GM12892 (cell line): ENCODE data around the gene TECTA.

Experiments
- POLR2A ChIP-seq: IDR thresholded peaks from 2 replicates; pipeline ENCODE4 v1.6.1; 2011; ENCODE audit warnings: low read depth, low read length, control low read depth
- POLR2AphosphoS5 ChIP-seq: IDR thresholded peaks from 2 replicates; pipeline ENCODE4 v1.6.1; 2011; ENCODE audit warnings: low read depth, low read length, control low read depth
- TAF1 ChIP-seq: IDR thresholded peaks from 2 replicates; pipeline ENCODE4 v1.6.1; 2011; ENCODE audit warnings: low read depth, mild to moderate bottlenecking, control low read depth, low read length, borderline replicate concordance

- TF ChIP-seq POLR2A (no peak), POLR2AphosphoS5 (no peak), TAF1 (no peak)
Observed at GRCh38 chr11:121199516-121199915, 98.5 kb downstream of the TECTA start.
